Testis (tissue), 3 donors: Measurements from ENCODE around the gene LDLRAD4. TPM values are rescaled to one million over a fixed set of nuclear protein-coding genes. Genes with fewer than 3 reads are reported as not detected.
A peak's percentile ranks its signal among the peaks of the same experiment; 100 is the strongest.

ENCODE experiments used
- DNase-seq: peaks from one replicate; pipeline ENCODE4 v3.0.0-alpha.2; 2019
- H3K27ac ChIP-seq, 2 donors: fragments of 200-600 bp; sonication (generic); one replicate each; pipeline ENCODE4 v1.5.1; 2019
- H3K27me3 ChIP-seq: fragments of 200-600 bp; sonication (generic); one replicate; pipeline ENCODE4 v1.5.1; 2019
- H3K36me3 ChIP-seq: fragments of 200-600 bp; sonication (generic); one replicate; pipeline ENCODE4 v1.5.1; 2017; ENCODE audit warnings: low read depth; ENCODE audit errors: missing control alignments
- H3K4me1 ChIP-seq: fragments of 200-600 bp; sonication (generic); one replicate; pipeline ENCODE4 v1.5.1; 2019
- H3K4me3 ChIP-seq, 2 donors: fragments of 200-600 bp; sonication (generic); one replicate each; pipeline ENCODE4 v1.5.1; 2017 to 2019
- H3K9me3 ChIP-seq: fragments of 200-600 bp; sonication (generic); one replicate; pipeline ENCODE4 v1.5.1; 2017
- CTCF ChIP-seq, 3 experiments: fragments of 450-650 bp in 2 of 3; fragments of 200-600 bp in 1 of 3; sonication (generic) in 1 of 3; IDR thresholded peaks; one replicate each; pipeline ENCODE4 v1.5.1; 2016 to 2019; ENCODE audit warnings: antibody characterized with exemption in 3 of 3, mild to moderate bottlenecking in 2 of 3, moderate library complexity in 1 of 3
- POLR2A ChIP-seq: fragments of 450-650 bp; IDR thresholded peaks from one replicate; pipeline ENCODE4 v1.6.1; 2017; ENCODE audit warnings: antibody characterized with exemption, mild to moderate bottlenecking, moderate library complexity
- WGBS, 2 donors: methylation state at CpG; one replicate each; pipeline ENCODE4 v1.1.5; 2018; 5-methylcytosine and 5-hydroxymethylcytosine counted together
- intact Hi-C: fragments of 100-400 bp; cut with DNase I; formaldehyde crosslinking; loops from one replicate; pipeline ENCODE4 v1.15.1; 2023; ENCODE audit warnings: low total_unique reads
- polyA plus RNA-seq: library from polyadenylated mRNA; stranded (reverse); fragments of 350-450 nt; fragmentation: Illumina TruSeq; extraction: RNeasy Lipid Tissue Mini Kit (QIAGEN cat#74804); gene quantifications from one replicate; pipeline ENCODE4 v1.2.3, GENCODE V29; 2014; ENCODE audit warnings: low read depth, low replicate concordance; ENCODE audit not compliant: insufficient read depth
- total RNA-seq, 2 donors: library from RNA; depleted of rRNA; stranded (reverse); fragments of >200 nt; gene quantifications; one replicate each; pipeline ENCODE4 v1.2.3, GENCODE V29; 2016

LDLRAD4 gene
- total and polyA plus RNA-seq, 3 donors from 2014 or later, result 22.0 to 42.2 (median 25.9) TPM

GRCh38 chr18:13613591-13614501 is 395.3 kb downstream of the LDLRAD4 start:
- Histone ChIP-seq H3K27ac (no peak overlapping the region), H3K36me3 (no peaks in the 10 kb centered on the region), H3K9me3 (no peaks in the 10 kb centered on the region), H3K27me3 (no peaks in the 10 kb centered on the region), H3K4me1 (peaks cover 6% of the 10 kb centered on the region), H3K4me3 (no peak overlapping the region)
- intact Hi-C loops, result no loop called here
- WGBS, 2 donors, result 90 to 95% methylated on average over 21 of the region's 21 CpGs
- TF ChIP-seq CTCF (IDR thresholded peaks at IDR 0.05), result no peak
- TF ChIP-seq POLR2A, result no peak
- DNase-seq, result peak; percentile 2

GRCh38 chr18:13614641-13615288 is 396.2 kb downstream of the LDLRAD4 start:
- intact Hi-C loops, result no loop called here
- DNase-seq, result no peak
- Histone ChIP-seq H3K4me1 (peaks cover 9% of the 10 kb centered on the region), H3K9me3 (no peaks in the 10 kb centered on the region), H3K27ac (no peak overlapping the region), H3K27me3 (no peaks in the 10 kb centered on the region), H3K4me3 (no peak overlapping the region), H3K36me3 (no peaks in the 10 kb centered on the region)
- TF ChIP-seq CTCF (IDR thresholded peaks at IDR 0.05) (no peak), POLR2A (no peak)
- WGBS, 2 donors, result 68 to 75% methylated on average over 15 to 16 of the region's 16 CpGs

GRCh38 chr18:13615432-13615861 is 396.9 kb downstream of the LDLRAD4 start:
- no peak for TF ChIP-seq POLR2A
- no peak for TF ChIP-seq CTCF (IDR thresholded peaks at IDR 0.05)
- H3K4me3 ChIP-seq, result no peak overlapping the region
- H3K4me1 ChIP-seq, result peaks cover 8% of the 10 kb centered on the region
- no peaks in the 10 kb centered on the region for H3K36me3 ChIP-seq
- no peak overlapping the region for H3K27ac ChIP-seq
- H3K27me3 ChIP-seq, result no peaks in the 10 kb centered on the region
- H3K9me3 ChIP-seq, result no peaks in the 10 kb centered on the region
- intact Hi-C loops, result no loop called here
- no peak for DNase-seq
- 84 to 91% methylated on average over 8 of the region's 8 CpGs for WGBS, 2 donors

GRCh38 chr18:13616041-13616440 is 397.5 kb downstream of the LDLRAD4 start:
- Histone ChIP-seq H3K27me3 (no peaks in the 10 kb centered on the region), H3K4me3 (no peak overlapping the region), H3K27ac (no peak overlapping the region), H3K36me3 (no peaks in the 10 kb centered on the region), H3K4me1 (peaks cover 4% of the 10 kb centered on the region), H3K9me3 (no peaks in the 10 kb centered on the region)
- intact Hi-C loops, result no loop called here
- WGBS, 2 donors, result 86 to 87% methylated on average over 5 of the region's 5 CpGs
- no peak for DNase-seq
- TF ChIP-seq POLR2A, result no peak
- TF ChIP-seq CTCF (IDR thresholded peaks at IDR 0.05), result no peak
